GM21381 (cell line): ENCODE measurements around the gene LAMA3.

Experiments
- ATAC-seq: cut with Tn5 transposase; IDR thresholded peaks from one replicate; pipeline ENCODE4 v1.9.1; 2021; ENCODE audit warnings: mild to moderate bottlenecking, moderate library complexity; ENCODE audit not compliant: unreplicated experiment

The LAMA3 gene

DNA sequence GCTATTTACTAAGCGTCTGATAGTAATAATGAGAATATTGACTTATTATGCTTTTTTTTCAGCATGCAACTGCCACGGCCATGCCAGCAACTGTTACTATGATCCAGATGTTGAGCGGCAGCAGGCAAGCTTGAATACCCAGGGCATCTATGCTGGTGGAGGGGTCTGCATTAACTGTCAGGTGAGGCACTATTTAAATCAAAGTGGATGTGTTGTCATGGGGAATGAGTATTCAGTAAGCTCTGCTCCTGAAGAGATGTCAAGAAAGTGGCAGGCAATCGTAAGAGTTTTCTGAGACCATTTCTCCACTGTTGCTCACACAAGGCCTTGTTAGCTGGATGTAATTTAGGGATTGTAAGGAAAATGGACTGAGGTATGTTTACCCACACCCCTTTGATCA is 74.1 kb downstream of the LAMA3 start:
- no peak for ATAC-seq

DNA sequence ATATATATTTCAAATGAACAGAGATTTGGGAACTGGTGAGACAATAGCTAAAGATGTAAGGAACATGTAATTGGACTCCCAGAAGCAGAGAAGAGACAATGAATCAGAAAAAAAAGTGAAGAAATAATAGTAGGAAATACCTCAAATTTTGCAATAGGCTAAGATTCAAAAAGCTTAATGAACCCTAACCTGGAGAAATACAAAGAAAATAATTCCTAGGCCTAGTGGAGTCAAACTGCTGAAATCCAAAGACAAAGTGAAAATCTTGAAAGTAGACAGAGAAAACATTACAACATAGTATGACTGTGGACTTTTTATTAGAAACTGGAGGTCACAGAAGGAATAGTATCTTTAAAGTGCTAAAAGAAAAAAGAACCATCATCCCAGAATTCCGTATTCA is 76.7 kb downstream of the LAMA3 start:
- ATAC-seq: no peak

DNA sequence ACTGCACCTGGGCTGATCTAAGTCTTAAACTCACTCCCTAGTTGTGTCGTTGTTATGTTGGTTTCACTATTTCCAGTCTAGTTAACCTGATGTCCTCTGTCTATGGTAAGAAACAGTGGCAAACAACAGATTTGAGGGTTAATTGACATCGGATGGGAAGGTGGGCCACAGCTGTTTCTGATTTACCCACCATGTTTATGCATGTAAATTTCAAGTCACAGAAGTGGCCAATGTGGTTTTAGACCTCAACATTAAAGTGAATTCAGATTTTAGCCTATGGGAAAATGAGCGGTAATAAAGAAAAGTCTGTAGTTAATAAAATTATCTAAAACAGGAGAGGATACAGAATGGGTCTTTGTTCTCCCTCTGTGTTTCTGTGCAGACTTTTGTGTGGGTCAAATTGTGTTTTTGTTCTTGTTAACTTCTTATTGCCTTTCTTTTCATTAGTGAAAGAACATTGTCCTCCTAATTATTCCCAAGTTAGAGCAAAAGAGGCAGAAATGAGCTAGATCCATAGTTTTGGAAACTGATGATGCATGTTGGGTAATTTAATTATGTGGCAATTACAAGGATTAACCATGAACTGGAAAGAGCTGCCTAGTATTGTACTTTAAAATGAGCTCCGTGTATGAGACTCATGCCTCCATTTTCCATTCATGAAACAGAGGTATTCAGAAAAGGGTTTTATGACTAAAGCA is 83.2 kb downstream of the LAMA3 start:
- ATAC-seq: no peak

DNA sequence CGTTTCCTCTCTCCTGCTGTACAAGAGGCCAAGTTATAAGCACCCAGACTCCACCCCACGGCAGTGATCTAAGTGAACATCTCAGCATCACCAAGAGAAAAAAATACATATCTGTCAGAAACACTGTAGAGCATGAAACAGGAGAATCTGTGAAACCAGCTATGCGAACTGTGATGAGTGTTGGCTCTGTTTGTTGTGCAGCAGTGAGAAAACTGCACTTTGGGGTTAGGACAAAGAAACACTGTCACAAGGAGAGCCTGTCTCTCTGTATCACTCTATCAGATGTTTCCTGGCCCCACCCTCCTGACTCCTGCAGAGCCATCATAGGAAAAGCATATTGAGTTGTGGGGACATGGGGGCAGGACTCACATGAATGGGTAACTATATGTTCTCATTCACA is 87.1 kb downstream of the LAMA3 start:
- no peak for ATAC-seq

DNA sequence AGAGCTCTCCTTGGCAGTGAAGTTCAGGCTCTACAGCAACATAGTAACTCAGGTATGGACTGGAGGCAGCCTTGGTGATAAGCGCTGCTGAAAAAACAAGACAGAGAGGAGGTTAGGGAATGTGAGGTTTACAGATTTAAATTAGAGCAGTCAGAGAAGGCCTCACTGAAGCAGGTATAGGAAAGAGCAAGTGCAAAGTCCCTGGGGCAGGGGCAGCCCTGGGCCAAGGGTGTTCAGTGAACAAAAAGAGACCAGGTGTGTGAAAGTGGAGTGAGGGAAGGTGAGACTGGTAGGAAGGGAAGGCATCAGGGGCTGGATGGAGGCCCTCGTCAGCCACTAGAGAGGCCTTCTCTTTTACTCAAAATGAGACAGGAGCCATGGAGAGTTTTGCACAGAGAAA is 89.6 kb downstream of the LAMA3 start:
- ATAC-seq: no peak

DNA sequence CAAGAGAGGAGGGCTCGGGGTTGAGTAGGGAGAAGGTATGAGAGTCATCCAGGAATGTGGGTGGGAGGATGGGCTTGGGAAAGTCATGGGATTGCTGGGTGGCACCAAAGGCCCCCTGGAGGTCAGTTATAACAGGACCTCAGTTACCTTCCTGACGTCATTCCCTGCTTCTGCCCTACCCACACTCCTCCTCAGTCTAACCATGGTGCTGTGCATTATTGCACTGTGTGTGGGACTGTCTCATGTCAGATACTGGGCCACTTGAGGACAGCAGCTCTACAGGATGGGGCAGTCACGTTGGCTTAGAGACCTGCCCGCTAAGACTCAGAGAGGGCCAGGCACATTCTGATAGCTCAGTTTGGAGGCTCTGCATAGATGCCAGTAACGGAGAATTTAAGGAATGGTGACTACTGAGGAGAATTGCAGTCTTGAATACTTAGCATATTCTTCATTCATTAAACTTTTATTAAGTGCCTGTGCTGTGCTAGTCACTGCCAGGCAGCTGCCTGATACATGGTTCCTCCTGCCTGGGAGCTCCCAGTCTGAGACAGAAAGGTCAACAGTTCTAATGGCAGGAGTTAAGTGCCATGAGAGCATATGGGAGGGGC is 90.5 kb downstream of the LAMA3 start:
- no peak for ATAC-seq

DNA sequence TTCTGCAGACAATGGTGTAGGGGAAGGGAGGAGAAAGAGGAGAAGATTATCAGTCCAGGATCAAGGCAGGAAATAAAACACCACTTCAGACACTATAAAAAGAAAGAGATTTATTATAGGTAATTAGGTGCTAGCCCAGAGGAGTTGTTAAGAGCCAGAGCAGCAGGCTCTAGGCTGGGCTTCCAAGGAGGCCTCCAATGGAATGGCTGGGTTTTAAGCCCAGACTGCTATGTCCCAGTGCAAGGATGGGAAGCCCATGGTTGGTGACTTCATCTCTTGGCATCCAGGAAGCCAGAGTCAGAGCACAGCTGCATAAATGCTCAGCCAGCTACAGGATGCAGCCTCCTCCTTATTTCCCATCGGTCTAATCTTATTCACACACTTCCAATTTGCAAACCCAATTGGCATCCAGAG is 95.6 kb downstream of the LAMA3 start:
- ATAC-seq: no peak

DNA sequence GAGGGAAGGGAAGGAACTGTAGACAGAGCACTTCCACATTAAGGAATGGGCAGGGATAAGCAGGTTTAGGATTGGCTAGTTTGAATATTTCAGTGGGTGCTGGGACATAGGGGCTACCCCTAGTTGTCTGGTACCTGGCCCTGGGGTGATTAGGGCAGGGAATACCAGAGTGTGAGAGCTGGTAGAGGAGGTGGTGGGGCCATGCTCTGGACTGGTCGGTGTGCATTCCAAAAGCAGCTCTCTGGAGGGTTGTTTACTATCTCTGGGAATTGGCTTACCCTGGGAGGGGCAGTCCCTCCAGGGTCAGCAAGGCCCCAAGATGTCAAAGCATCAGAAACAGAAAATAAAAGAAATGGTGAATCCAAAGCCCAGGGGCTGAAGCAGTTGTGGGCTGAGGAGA is 103.8 kb downstream of the LAMA3 start:
- no peak for ATAC-seq

DNA sequence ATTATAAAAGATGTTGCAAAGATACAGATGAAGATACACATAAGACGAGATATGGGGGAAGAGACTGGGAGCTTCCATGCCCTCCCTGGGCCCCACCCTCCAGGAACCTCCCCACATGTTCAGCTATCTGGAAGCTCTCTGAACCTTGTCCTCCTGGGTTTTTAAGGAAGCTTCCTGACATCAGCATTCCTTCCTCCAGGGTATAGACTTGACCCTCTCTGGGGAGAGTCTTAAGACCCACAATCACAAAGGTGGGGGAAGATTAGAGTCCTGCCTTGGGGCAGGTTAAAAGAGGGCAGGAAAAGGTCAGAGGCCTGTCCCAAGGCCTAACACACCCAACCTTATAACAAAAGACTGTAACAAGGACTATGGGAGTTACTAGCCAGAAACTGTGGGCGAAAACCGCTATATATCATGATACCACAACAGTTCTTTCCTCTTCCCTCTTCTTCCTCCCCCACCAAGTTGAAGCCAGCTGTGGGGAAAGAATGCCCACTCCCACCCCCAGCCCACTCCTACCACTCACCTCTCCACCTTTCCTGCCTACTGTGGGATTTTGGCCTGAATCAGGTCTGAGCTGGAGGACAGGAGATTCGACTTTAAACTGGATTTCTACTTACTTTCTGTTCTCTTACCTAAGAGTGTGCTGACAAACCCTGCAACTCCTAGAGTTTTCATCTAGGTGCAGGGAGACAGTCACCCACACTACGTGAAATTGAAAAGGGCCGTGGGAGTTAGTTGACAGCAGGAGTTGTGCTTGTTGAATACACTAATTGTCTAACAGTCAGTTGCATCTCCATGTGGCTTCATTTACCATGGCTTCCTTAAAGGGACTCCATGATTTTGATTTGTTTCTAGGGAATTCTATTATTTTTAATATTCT is 105.0 kb downstream of the LAMA3 start:
- no peak for ATAC-seq

DNA sequence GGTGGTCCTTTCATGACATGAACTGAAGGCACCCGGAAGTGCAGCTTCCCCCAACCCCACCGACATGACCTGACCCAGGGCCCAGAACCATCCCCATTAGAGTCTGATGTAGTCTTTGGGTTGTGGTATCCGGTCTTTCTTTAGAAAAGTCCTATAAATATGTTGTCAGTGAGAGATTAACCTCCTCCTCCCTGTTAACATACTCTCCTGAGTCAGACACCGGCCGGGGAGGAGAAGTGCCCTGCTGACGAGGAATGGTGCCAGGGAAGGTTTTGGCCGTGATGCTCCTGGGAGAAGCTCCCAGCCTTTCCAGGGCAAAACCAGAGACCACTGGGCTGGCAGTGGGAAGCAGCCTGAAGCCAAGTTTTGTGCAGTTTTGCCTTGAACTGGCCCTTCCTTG is 109.0 kb downstream of the LAMA3 start:
- no peak for ATAC-seq

DNA sequence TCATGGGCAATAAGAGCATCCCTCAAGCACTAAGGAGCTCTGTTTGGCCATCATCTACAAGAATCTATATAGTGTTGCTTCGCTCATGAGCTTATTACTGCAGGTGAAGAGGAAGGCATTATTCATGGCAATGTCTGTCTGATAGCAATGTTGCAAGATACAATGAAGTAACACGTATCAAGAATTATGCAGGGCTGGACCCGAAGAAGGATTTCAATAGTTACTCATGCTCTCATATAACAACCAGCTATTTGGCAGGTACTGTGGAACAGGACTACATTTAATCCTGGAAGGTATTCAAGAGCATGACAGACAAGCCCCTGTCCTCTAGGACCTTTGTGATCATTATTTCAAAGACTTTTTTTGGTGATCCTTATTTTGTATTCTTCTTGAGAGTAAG is 109.6 kb downstream of the LAMA3 start:
- no peak for ATAC-seq

DNA sequence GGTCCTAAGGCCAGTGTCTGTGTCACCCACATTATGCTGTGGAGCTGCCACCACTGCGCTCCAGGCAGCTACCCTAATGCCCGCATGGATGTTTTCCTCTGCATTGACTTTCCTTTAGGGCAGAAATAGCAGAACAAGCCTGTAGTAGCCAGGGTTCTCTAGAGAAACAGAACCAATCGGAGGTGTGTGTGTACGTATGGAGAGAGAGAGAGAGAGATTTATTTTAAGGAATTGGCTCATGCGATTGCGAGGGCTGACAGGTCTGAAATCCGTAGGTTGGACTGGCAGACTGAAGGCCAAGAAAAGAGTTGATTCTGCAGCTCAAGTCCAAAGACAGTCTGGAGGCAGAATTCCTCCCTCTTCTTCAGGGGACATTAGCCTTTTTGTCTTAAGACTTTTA is 110.3 kb downstream of the LAMA3 start:
- ATAC-seq: no peak

DNA sequence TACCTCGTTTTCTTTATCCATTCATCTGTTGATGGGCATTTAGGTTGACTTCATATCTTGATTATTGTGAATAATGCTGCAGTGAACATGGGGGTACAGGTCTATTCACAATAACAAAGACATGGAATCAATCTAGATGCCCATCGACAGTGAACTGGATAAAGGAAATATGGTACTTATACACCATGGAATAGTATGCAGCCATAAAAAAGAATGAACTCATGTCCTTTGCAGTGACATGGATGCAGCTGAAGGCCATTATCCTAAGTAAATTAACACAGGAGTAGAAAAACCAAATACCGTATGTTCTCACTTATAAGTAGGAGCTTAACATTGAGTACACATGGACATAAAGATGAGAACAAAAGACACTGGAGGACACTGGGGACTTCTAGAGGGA is 111.6 kb downstream of the LAMA3 start:
- ATAC-seq: no peak

DNA sequence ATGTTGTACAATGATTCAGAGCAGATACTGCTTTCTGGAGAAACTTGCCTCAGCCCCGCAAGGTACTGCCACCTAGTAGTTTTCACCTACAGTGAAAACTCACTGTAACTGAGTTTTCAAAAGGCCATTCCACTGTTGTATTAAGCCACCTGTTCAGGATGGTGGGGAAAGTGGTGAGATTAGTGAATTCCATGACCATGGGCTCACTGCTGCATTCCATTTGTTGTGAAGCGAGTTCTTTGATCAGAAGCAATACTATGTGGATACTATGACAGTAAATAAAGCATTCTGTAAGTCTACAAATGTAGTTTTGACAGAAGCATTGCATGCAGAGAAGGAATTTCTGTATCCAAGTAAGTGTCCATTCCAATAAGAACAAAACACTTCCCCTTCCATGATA is 113.6 kb downstream of the LAMA3 start:
- no peak for ATAC-seq

DNA sequence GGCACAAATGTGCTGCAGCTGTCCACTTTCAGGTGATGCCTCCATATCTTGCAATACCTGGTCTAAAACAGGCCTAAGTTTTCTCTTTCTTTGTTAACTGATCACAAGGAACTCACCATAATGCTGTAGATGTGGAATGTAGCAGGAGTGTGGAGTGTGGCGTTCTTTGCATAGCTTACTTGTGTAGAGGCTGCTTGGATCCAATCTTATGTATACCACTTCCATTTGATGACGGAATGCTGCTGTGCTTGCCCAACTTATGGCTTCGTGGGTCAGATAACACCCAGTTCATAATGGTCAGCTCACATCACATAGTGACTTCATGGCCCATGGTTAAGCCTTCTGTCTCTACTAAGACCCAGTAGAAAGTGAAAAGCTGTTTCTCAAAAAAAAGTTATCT is 114.5 kb downstream of the LAMA3 start:
- ATAC-seq: no peak

DNA sequence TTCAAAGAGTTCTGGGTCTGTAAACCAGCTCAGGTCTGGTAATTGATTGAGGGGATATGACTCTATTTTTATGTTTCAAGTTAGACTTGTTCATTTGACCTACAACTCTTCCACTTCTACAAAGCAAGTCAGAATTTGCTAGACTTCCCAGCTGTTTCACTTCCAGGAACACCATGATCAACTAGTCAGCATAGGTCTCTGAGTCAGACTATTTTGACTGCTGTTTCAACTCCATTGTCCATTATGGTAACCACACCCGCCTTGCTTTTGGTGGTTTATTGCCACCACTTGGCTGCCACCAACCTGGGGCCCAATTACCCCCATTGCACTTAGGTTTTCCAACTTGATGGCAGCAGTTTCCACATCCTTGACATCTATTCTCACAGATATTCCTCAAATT is 116.6 kb downstream of the LAMA3 start:
- no peak for ATAC-seq

DNA sequence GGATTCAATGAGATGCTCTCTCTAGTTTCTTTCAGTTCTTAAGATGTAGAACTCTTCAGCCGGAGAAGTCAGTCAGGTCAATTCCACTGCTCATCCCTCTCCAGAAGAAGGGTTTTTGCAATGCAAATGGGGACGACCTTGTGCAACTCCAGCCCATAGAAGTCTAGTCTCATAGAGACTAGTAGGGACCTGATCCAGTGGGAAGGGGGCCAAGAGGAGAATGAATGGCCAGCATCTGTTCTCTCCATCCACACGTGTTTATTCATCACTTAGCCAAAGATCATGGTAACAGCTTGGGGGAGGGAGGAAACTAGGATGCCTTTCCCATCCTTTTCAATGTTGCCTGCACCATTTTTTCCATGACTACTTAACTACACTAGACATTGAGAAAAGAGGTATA is 120.2 kb downstream of the LAMA3 start:
- ATAC-seq: no peak

DNA sequence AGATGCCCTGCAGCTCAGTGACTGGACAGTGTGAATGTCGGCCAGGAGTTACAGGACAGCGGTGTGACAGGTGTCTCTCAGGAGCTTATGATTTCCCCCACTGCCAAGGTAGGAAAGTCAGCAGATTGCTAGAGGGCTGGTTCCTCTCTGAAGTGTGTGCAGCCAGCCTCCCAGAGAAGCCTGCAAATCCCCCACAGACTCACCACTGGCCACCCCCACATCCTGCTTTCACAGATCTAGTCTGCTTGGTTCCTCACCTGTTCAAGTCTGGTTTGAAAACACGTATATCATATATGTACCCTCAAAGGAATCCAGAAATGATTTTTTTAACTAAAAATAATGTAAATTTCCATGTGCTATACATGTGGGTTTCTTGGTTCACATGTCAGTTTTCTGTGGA is 121.1 kb downstream of the LAMA3 start:
- peak; percentile 66 for ATAC-seq

DNA sequence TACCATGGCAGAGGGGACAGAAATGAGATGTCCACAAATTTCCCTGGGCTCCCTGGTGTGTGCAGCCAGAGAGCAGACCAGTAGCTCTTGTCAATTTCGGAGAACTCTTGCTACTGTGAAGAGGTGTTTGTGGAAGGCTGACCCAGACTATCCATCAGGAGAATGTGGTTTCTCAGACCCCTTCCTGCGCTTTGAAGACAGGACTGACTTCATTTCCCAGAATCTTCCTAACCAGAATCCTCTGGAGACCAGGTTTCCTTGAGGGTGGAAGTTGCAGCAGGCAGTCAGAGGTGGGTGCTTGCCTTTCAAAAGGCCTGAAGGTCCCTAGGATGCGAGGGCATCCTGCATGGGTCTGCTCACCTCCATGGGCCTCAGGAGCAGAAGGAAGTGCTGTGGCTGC is 121.9 kb downstream of the LAMA3 start:
- no peak for ATAC-seq

DNA sequence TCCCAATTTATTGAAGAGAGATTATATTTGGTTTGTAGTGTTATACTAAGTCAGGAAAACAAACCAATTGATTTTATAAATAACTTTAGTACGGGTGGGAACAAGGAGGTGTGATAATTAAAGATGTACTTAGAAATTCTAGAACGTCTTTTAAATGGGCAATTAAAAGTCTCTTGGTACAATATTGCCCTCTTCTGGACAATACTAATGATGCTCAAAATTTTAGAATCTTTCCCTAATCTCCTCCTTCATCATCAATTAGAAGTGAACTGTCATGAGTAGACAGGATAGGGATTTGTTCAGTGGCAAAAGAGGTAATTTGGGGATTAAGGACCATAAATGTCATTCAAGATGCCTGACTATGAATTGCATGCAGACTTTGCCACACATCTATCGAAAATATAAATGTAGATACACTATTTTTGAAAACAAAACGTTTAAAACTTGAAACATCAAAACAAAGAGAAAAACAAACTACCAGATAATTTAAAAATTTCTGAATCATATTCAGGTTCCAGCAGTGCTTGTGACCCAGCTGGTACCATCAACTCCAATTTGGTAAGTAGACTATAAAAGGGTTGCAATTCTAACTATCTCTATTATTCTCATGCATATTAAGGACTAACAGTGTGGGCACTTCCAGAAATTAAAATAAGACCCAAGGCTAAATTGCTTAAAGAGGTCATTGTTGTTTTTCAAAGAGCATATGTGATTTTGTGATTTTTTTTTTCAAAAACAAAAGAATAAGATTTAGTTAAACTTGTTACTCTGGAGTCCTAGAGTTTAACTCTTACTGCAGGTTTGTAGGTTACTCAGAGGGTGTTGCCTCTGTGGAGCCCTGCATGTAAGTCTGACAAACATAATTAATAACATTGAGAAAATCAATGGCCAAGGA is 123.5 kb downstream of the LAMA3 start:
- ATAC-seq: no peak

DNA sequence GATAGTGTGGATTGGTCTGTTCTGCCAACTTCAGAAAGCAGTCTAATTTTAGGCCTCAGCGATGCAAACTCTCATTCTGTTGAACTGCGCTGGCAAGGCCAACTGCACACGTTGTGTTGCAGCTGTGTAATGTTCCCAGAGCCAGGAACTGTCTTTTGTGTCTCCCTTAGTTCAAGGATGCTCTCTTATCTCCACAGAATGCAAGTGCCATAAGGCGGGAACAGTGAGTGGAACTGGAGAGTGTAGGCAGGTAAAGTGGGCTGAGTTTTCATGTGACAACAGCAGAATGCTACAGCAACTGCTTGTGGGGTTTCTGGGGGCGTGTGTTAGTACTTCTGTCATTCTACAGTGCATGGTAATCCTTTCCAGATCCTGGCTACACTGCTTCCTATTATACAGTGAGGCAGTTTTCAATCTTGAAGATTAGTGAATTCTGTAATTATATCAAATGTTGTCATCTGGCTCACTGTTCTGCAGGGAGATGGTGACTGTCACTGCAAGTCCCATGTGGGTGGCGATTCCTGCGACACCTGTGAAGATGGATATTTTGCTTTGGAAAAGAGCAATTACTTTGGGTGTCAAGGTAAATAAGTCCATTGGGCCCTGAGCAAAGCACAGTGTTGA is 125.8 kb downstream of the LAMA3 start:
- ATAC-seq: no peak
